Stimulated activated CD8-positive, alpha-beta memory T cell treated with anti-CD3 and anti-CD28 coated beads, Interleukin-2, amount 100 ng/mL, for 1 hour (primary cell): ENCODE measurements around the gene CPN2.

Source experiments
- DNase-seq, 2 donors: peaks; one replicate each; pipeline ENCODE4 v3.0.0-alpha.2; 2020; ENCODE audit warnings: low read depth in 2 of 2

Gene CPN2

GRCh38 chr3:194351080-194351672 is at the start of gene CPN2:
Gene CPN2 (minus strand): TSS chr3:194351328. CDS start chr3:194342702, 8,626 bp downstream.
- no peak for DNase-seq

GRCh38 chr3:194399874-194400411 is 48.8 kb upstream of the CPN2 start:
- DNase-seq = no peak

DNA sequence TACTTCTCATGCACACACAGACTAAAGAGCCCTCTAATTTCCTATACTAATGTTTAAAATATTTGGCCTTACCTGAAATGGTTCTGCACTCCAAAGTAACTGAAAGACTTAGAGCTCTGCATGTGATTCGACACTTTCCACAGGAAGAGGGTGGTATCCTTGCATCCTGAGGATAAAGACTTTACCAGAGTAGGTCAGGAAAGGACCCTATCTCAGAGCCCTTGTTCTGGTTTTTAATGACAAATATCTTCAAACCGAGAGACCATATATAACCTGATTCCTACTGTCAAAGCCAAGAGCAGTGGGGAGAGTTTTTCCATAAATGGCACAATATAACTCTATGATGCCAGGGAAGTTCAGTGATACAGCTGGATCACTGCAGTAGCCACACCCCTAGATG is 48.0 kb upstream of the CPN2 start, which contains the start of gene GP5:
GP5 (minus strand) TSS at position 101 of the 400 bp plus-strand sequence. CDS start 984 bp downstream, outside the sequence.
- no peak for DNase-seq

- DNase-seq = no peak
Measured at GRCh38 chr3:194397757-194398312, 46.7 kb upstream of the CPN2 start.

DNA sequence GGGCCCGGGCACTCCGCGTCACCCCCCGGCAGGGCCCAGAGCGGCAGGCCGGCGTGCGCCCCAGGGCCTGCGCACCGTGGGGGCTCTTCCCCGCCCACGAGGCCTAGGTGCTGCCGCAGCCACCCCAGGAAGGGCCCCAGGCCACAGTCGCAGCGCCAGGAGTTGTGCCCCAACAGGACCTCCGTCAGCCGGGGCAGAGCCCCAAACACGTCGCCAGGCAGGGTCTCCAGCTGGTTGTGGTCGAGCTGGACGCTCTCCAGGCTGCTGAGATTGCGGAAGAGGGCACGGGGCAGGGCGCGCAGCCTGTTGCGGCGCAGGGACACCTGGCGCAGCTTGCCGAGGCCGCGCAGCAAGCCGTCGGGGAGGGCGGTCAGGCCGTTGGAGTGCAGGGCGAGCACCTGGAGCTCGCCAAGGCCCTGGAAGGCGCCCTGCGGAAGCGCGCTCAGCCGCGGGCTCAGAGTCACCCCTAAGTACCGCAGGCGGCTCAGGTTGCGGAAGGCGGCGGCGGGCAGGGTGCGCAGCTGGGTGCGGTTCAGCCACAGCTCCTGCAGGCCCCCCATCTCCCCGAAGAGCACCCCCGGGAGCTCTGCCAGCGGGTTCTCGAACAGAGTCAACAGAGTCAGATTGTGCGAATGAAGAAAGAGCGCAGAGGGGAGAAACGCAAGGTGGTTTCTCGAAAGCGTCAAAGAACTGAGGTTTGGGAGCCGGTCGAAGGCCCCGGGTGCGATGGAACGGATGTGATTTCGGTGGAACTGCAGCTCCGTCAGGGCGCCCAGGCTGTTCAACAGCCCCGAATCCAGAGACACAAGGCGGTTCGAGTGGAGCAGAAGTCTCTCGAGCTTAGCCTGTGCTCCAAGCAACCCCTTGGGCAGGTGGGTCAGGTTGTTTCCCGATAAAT is 46.0 kb upstream of the CPN2 start:
- DNase-seq = no peak

GRCh38 chr3:194396539-194396858 is 45.4 kb upstream of the CPN2 start:
- DNase-seq = no peak

- DNase-seq = peak in 1 of 2 donors; percentile 37
Measured at GRCh38 chr3:194395778-194396538, 44.8 kb upstream of the CPN2 start.

- no peak for DNase-seq
Measured at GRCh38 chr3:194395212-194395611, 44.1 kb upstream of the CPN2 start.

- no peak for DNase-seq
Measured at GRCh38 chr3:194392576-194392975, 41.4 kb upstream of the CPN2 start.

DNA sequence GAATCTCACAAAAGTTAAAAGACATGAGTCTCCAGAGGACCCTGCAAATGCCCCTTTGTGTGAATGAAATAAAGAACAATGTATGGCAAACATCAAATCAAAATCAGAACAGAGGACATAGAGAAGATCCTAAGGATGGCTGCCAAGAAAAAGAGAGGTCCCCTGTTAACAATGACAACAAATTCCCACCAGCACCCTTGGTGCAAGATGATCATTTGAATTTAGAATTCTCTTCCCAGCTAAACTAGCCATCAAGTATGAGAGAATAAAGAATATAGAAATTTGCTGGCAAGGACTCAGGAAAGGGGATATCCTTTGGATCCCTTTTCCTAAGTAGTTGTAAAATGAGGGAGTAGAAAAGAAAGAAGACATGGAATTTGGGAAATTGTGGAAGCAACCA is 39.7 kb upstream of the CPN2 start:
- DNase-seq = no peak

DNA sequence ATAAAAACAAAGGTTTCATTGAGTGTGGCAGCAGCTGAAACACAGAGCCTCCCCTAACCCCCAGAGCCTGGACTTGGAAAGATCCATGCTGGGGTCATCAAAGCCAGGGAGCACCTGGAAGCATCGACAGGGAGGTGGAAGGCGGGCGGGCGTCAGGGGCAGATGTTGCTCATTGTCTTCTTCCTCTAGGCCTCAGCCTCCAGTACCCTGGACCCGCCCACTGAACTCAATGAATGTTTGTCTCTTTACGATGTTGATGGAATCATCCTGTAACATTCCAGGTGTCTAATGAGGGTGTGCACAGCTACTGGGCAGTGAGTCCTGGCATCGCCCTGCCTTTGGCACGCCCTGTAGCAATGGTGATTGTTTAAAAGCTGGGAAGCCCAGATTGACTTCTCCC is 38.1 kb upstream of the CPN2 start:
- DNase-seq = no peak

GRCh38 chr3:194387926-194388418 is 36.8 kb upstream of the CPN2 start:
- DNase-seq = no peak

DNA sequence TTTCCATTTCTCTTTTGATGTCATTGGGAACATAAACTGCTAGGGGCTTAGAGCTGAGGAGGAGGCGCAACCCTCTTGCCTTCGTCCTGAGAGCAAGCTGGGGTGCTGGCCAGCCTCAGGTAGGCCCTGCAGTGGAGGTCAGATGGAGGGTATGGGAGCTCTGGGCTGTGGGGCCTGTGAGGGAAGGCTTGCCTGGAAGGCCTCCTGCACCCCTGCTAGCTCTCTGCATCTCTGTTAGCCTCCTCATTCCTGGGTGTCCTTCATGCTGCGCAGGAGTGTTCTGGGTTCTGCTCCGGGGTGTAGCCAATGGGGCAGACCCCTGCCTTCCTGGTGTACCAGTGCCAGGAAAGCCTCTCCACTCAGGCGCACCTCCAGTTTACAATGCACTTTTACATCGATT is 36.1 kb upstream of the CPN2 start:
- no peak for DNase-seq

- no peak for DNase-seq
Measured at GRCh38 chr3:194386648-194387047, 35.5 kb upstream of the CPN2 start.

- no peak for DNase-seq
Measured at GRCh38 chr3:194386066-194386465, 34.9 kb upstream of the CPN2 start.

GRCh38 chr3:194384569-194385001 is 33.5 kb upstream of the CPN2 start:
- no peak for DNase-seq

DNA sequence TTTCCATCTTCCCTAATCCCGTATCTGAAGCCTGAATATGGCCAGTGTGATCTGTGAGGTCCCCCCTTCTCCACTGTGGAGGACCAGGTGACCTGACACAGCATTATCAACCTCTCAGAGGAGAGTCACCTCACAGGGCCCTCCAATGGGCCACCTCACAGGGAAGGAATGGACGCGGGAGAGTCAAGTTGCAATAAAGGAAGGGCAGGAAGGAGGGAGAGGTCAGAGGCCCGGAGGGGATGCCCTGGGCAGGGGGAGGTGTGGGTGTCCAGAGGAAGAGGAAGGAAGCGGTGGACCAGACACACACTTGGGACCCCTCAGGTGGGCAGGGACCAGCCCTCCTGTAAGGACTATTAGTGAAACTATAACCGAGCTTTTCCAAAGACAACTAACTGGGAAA is 33.0 kb upstream of the CPN2 start:
- no peak for DNase-seq

GRCh38 chr3:194383276-194383940 is 32.3 kb upstream of the CPN2 start:
- DNase-seq = no peak

DNA sequence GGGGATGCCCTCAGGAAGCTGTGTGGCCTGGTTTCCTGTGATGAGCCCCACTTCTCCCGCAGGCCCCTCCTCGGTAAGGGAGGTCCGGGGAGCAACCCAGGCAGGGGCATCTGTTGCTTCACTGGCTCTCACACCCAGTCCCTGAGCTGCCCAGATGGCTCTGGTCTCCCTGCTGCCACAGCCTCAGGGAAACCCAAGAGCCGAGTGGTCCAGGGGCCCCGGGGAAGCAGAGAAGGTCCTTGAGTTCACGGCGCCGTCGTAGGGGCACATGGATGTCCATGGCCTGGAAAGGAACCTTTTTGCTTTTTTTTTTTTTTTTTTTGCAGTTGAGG is 31.7 kb upstream of the CPN2 start:
- DNase-seq = no peak

DNA sequence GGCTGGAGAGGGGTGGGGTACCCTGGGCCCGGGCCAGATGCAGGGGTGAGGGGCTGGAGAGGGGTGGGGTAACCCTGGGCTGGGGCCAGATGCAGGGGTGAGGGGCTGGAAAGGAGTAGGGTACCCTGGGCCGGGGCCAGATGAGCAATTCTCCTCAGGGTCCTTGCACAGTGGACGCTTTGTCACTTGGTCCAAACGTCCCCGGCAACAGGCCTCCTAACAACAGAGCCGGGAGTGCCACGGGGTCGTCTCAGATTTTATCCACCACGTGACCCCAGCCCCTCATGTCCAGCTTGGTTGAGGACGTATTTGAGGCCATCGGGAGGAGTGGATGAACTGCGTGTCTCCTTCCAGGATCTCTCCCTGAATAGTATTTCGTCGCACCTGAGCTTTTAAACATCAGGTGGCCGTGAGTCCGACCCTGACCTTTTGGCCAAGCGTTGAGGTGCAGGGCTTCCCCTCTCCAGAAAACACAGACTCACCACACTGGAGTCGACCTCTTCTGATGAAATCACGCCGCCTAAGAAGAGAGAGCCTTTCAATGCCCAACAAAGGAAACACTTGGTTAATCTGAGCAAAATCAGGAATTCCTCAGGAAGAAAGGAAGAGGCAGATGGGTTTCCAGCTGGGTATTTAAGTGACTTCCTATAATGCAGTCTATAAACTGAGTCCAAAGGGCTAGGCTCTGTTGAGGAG is 31.2 kb upstream of the CPN2 start:
- no peak for DNase-seq

GRCh38 chr3:194381460-194381875 is 30.3 kb upstream of the CPN2 start:
- no peak for DNase-seq
